Choroid plexus epithelial cell (primary cell): ENCODE results near the gene HDX.

ENCODE experiments used
- DNase-seq: peaks from one replicate; pipeline ENCODE4 v3.0.0-alpha.2; 2010; ENCODE audit warnings: low read depth
- H3K4me3 ChIP-seq: 2 replicates; pipeline ENCODE4 v1.5.1; 2011; ENCODE audit warnings: low read depth, mild to moderate bottlenecking, control low read depth, low read length, moderate library complexity
- TF ChIP-seq, protein P1 (sequence below): conservative IDR thresholded peaks from 2 replicates; pipeline ENCODE4 v1.5.1; 2011; ENCODE audit warnings: low read depth, mild to moderate bottlenecking, control low read depth, inconsistent platforms, low read length, moderate library complexity

HDX gene

GRCh38 chrX:84363663-84364062 lies 138.6 kb downstream of the HDX start:
- peak; percentile 32 for DNase-seq
- TF ChIP-seq, protein P1, sequence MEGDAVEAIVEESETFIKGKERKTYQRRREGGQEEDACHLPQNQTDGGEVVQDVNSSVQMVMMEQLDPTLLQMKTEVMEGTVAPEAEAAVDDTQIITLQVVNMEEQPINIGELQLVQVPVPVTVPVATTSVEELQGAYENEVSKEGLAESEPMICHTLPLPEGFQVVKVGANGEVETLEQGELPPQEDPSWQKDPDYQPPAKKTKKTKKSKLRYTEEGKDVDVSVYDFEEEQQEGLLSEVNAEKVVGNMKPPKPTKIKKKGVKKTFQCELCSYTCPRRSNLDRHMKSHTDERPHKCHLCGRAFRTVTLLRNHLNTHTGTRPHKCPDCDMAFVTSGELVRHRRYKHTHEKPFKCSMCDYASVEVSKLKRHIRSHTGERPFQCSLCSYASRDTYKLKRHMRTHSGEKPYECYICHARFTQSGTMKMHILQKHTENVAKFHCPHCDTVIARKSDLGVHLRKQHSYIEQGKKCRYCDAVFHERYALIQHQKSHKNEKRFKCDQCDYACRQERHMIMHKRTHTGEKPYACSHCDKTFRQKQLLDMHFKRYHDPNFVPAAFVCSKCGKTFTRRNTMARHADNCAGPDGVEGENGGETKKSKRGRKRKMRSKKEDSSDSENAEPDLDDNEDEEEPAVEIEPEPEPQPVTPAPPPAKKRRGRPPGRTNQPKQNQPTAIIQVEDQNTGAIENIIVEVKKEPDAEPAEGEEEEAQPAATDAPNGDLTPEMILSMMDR = no peak
- H3K4me3 ChIP-seq = peak overlapping the region; percentile 23

GRCh38 chrX:84363051-84363450 lies 139.2 kb downstream of the HDX start:
- no peak overlapping the region for H3K4me3 ChIP-seq
- DNase-seq = no peak
- TF ChIP-seq, protein P1 = no peak

GRCh38 chrX:84362184-84362838 lies 139.9 kb downstream of the HDX start:
- DNase-seq = peak; percentile 69
- TF ChIP-seq, protein P1 = no peak
- H3K4me3 ChIP-seq = peak overlapping the region; percentile 17

GRCh38 chrX:84358271-84358670 lies 144.0 kb downstream of the HDX start:
- H3K4me3 ChIP-seq = no peak overlapping the region
- TF ChIP-seq, protein P1 = no peak
- DNase-seq = no peak

DNA sequence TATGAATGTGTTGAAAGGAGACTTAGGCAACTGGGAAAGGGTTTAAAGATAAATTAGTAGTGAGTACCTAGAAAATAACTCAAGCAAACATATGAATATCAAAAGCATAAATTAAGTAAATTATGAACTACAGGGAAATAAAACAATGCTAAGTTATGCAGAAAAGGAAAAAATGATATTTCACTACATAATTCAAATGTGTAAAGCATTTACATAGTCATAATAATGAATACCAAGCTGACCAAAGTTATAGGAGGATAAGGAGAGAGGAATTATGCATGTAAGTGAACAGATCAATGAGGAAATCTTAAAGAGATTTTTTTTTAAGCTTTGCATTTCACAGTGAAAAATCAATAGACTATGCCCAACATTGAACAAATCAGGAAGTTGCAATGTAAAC lies 145.0 kb downstream of the HDX start:
- TF ChIP-seq, protein P1 = no peak
- no peak for DNase-seq
- H3K4me3 ChIP-seq = no peak overlapping the region

DNA sequence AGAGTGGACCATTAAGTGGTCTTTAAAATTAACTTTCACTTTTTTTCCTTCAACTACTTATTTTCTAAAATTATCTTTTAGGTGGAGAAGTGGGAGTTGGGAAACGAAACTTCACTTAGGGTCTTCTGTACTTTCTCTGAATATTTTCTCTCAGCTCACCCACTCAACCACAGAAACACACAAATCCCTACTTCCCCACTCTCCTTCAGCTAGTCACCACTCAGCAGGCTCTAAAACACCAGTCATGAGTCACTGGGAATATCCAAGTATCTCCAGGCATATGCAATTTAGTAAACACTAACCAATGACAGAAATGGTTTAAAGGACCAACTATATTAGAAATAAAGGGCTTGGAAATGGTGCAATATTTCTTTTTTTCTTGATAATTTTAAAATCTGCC lies 161.3 kb downstream of the HDX start:
- H3K4me3 ChIP-seq = no peak overlapping the region
- DNase-seq = peak; percentile 42
- TF ChIP-seq, protein P1 = no peak
